ENCODE measurements around the gene IZUMO1. TPM values are rescaled to one million over a fixed set of nuclear protein-coding genes. Genes with fewer than 3 reads are reported as not detected.
A peak's percentile ranks its signal among the peaks of the same experiment; 100 is the strongest.

The IZUMO1 gene
- total and polyA plus RNA-seq, 9 of the 15 experiments (the other 6 are each of a cell fraction or from before 2014, with no cell fraction given): 0.14 to 2.1 (median 0.73) TPM

- TF ChIP-seq NEUROD1 (IDR thresholded peaks at IDR 0.05; ENCODE audit: borderline replicate concordance, low read depth, low read length, partially characterized antibody) (no peak), RERE (CRISPR knock-in tag; IDR thresholded peaks at IDR 0.05; ENCODE audit: borderline replicate concordance) (no peak), MYNN (IDR thresholded peaks at IDR 0.05) (no peak), MYNN (CRISPR knock-in tag; IDR thresholded peaks at IDR 0.05) (no peak), ZBTB7A (IDR thresholded peaks at IDR 0.05; ENCODE audit: borderline replicate concordance, control insufficient read depth, low read depth, low read length) (peak; percentile 76), ZBTB49 (CRISPR knock-in tag; IDR thresholded peaks at IDR 0.05; ENCODE audit: borderline replicate concordance) (no peak), UBTF (IDR thresholded peaks at IDR 0.05; ENCODE audit: borderline replicate concordance in 1 of 2, low read depth in 2 of 2, low read length in 2 of 2) (peak; percentile 88 to 96; a peak in 3 of 4 replicates), ZBTB34 (CRISPR knock-in tag; IDR thresholded peaks at IDR 0.05) (no peak), SIN3B (IDR thresholded peaks at IDR 0.05; ENCODE audit: low read depth) (no peak), FOXA3 (CRISPR knock-in tag; conservative IDR thresholded peaks at IDR 0.05 in 1 of 2, IDR thresholded peaks at IDR 0.05 in 1 of 2) (no peak), POLR3G (IDR thresholded peaks at IDR 0.05; ENCODE audit: extremely low read depth, insufficient read length, insufficient replicate concordance) (no peak), THAP7 (CRISPR knock-in tag; IDR thresholded peaks at IDR 0.05) (no peak), ZNF124 (CRISPR knock-in tag; IDR thresholded peaks at IDR 0.05) (no peak)
Measured at GRCh38 chr19:48741129-48741999, 5.3 kb downstream of the IZUMO1 start (continued).
